HG02763 (cell line): ENCODE data around the gene PLXNA1.

Source experiments
- ATAC-seq: cut with Tn5 transposase; IDR thresholded peaks from one replicate; pipeline ENCODE4 v1.9.1; 2021; ENCODE audit warnings: mild to moderate bottlenecking, moderate library complexity; ENCODE audit not compliant: unreplicated experiment

PLXNA1 gene

GRCh38 chr3:126982471-126983175, at the start of gene PLXNA1:
Gene PLXNA1 (plus strand): TSS chr3:126983115. CDS start chr3:126988594, 5,479 bp downstream.
- peak; percentile 65 for ATAC-seq

GRCh38 chr3:126934031-126934531, 48.8 kb upstream of the PLXNA1 start:
- ATAC-seq = no peak

DNA sequence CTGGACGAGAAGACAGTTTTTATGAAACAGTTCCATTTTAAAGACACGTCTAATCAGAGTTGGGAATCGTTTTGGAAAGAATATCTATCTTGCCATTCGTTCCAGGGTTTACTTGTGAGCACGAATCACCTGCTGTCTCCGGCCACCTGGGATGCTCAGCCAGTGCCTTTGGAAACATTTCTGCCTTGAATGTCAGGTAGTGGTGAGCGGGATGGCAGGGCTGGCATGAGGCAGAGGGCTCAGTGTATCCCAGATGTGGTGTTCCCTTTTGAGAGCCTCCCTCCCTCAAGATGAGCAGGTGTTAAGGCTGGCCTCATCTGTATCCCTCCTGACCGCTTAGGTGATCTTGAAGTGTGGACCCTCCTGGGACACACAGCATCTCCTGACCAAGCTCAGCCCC, 47.9 kb upstream of the PLXNA1 start:
- no peak for ATAC-seq

DNA sequence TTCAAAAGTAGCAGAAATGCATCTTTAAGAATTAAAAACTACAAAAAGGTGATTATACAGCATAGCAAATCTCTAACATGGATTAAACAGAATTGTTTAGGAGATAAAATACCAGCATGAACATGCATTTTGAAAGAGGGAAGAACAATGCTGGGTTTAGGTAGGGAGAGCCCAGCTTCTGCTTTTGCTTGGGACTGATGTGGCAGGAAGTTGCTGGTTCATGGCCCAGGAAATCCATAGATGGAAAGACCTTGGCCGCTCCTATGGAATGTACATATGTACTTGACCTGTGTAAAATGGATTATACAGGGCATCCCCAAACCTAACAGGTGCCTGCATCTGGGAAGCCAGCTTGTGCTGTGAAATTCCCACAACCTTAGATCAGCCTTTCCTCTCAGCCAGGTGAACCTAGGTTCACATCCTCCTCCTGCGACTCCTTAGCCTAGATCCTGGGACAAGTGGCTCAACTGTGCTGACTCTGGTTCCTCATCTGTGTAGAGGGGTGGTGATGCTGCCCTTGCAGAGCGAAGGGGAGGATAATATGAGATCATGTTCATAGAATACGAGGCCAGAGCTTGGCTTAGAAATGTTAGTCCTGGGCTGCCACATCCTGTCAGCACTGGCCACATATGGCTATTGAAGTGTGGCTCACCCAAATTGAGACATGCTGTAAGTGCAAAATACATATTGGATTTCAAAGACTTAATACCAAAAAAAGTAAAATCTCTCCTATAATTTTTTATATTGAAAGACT, 47.0 kb upstream of the PLXNA1 start:
- no peak for ATAC-seq

- no peak for ATAC-seq
Measured at GRCh38 chr3:126936853-126937425, 46.0 kb upstream of the PLXNA1 start.

DNA sequence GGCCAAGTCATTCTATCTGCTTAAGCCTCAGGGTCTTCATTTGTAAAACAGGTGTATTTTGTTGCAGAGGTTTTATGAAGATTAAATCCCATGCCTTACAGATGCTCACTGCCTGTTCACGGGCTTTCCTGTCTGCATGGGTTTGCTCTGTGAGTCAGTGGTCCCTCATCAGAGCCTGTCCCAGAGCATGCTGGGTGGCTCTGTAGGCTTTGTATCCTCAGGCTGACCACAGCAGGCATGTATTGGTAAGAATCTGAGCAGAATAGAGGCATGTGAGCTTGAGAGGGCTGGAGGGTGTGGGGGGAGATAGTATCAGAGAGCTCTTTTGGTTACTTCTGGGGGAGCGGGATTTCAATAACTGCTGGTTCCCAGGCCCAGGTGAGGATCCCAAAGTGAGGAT, 45.4 kb upstream of the PLXNA1 start:
- no peak for ATAC-seq

- no peak for ATAC-seq
Measured at GRCh38 chr3:126937973-126938372, 44.9 kb upstream of the PLXNA1 start.

GRCh38 chr3:126938520-126939337, 44.2 kb upstream of the PLXNA1 start:
- ATAC-seq = no peak

DNA sequence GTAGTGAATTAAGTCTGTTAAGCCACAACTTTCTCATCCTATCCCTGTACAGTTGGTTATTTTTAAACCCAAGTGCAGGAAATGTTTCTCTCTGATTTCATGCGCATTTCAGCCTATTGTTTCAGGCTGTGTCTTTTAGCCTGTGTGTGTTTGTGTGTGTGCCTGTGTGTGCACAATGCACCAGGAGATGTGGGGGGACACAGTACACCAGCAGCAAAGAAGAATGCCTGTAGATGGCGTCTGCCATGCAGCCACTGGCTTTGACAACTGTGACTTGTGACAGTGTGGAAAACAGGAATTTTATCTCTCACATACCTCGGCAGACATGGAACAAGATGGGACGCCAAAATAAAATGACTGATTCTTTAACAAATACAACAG, 43.6 kb upstream of the PLXNA1 start:
- no peak for ATAC-seq

DNA sequence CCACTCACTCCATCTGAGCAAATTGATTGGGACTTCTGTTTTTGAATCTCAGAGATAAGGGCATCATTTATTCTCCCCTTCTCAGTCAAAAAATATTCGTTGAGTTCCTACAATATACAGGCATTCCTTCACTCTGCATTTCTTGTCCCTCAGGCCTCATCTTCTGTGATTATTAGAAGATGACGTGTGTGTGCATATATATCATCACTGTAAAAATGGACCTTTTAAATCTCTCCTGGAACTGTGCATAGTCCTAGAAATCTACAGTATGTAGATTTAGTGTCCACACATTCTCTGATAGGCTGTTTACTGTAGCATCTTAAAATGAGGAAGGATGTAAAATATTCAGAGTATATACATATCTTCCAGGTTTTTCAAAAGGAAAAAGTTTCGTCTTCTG, 43.2 kb upstream of the PLXNA1 start:
- no peak for ATAC-seq

GRCh38 chr3:126941721-126942270, 41.1 kb upstream of the PLXNA1 start:
- no peak for ATAC-seq

GRCh38 chr3:126944089-126944965, 38.6 kb upstream of the PLXNA1 start:
- ATAC-seq = no peak

DNA sequence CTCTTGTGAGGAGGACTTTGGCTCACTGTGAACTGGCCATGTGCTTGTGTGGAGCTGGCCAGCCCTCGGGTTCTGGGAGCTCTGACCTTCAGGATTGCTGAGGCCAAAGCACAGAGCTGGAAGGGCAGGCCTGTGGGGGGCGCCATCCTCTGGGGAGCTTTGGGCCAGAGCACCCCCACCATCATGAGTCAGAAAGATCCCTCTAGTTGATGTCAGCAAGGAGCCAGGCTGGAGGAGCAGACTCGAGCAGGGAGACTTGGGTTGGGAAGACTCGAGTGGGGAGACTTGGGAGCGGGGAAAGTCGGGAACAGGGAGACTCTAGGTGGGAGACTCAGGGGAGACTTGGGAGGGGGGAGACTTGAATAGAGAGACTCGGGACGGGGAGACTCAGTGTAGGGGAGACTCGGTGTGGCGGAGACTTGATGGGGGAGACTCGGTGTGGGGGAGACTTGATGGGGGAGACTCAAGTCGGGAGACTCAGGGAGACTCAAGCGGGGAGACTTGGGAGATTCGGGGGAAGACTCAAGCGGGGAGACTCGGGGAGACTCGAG, 37.7 kb upstream of the PLXNA1 start:
- ATAC-seq = no peak

GRCh38 chr3:126945891-126946290, 37.0 kb upstream of the PLXNA1 start:
- ATAC-seq = no peak

GRCh38 chr3:126946405-126946804, 36.5 kb upstream of the PLXNA1 start:
- no peak for ATAC-seq

GRCh38 chr3:126947429-126947828, 35.5 kb upstream of the PLXNA1 start:
- no peak for ATAC-seq

- no peak for ATAC-seq
Measured at GRCh38 chr3:126948980-126949535, 33.9 kb upstream of the PLXNA1 start.

- no peak for ATAC-seq
Measured at GRCh38 chr3:126951561-126951960, 31.4 kb upstream of the PLXNA1 start.
